ENCODE data around the gene HS3ST4.

DNA sequence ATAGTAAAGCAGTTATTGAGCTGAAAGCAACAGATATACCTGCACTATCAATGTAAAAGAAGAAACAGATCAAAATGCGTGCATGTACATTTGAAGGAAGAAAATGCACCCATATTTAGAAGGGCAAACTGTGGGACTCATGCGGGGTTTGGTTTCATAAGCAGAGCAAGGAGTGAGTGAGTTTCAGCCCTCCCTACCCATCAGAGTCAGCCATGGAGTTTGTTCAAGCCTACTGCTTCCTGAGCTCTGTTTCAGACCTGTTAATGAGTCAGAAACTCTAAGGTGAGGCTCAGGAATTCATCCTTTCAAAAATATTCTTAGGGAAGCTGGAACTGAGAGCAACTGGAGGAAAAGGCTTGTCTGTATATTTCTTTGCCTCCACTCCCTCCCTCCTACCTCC is 446.2 kb downstream of the HS3ST4 start:
- TF ChIP-seq, protein P1, sequence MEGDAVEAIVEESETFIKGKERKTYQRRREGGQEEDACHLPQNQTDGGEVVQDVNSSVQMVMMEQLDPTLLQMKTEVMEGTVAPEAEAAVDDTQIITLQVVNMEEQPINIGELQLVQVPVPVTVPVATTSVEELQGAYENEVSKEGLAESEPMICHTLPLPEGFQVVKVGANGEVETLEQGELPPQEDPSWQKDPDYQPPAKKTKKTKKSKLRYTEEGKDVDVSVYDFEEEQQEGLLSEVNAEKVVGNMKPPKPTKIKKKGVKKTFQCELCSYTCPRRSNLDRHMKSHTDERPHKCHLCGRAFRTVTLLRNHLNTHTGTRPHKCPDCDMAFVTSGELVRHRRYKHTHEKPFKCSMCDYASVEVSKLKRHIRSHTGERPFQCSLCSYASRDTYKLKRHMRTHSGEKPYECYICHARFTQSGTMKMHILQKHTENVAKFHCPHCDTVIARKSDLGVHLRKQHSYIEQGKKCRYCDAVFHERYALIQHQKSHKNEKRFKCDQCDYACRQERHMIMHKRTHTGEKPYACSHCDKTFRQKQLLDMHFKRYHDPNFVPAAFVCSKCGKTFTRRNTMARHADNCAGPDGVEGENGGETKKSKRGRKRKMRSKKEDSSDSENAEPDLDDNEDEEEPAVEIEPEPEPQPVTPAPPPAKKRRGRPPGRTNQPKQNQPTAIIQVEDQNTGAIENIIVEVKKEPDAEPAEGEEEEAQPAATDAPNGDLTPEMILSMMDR (conservative IDR thresholded peaks at IDR 0.05 in 1 of 2, IDR thresholded peaks at IDR 0.05 in 1 of 2; ENCODE audit: low read depth in 1 of 2, low read length in 2 of 2): no peak
- no peak for TF ChIP-seq EZH2 (IDR thresholded peaks at IDR 0.05; ENCODE audit: low read length, missing control alignments)
